H1 (cell line): ENCODE results near the gene ZMYND10. TPM values are rescaled to one million over a fixed set of nuclear protein-coding genes. Genes with fewer than 3 reads are reported as not detected.
A peak's percentile ranks its signal among the peaks of the same experiment; 100 is the strongest.

Source experiments
- CTCF ChIA-PET: fragments of 300-600 bp; sonication (Branson Sonifier 250); formaldehyde crosslinking; loops from one replicate; lab custom pipeline; 2021; ENCODE audit not compliant: partially characterized antibody; lab: Charles Lee
- POLR2A ChIA-PET: fragments of 300-600 bp; sonication (Branson Sonifier 250); formaldehyde crosslinking; loops from one replicate; lab custom pipeline; 2021; ENCODE audit warnings: inconsistent platforms; ENCODE audit not compliant: partially characterized antibody; lab: Charles Lee
- DNase-seq, 2 experiments: peaks; one replicate each; pipeline versions ENCODE4 v3.0.0 to v3.0.0-alpha.2; 2010 to 2022; ENCODE audit warnings: low spot score in 2 of 2, low read depth in 1 of 2, mixed read lengths in 1 of 2
- FAIRE-seq: peaks from 2 replicates; lab custom pipeline; 2011; peaks lifted over from hg19 to GRCh38; lab: Jason Lieb, UNC
- H2AFZ ChIP-seq: 2 replicates; pipeline ENCODE4 v1.8.1; 2012; ENCODE audit warnings: low read length, inconsistent platforms
- H2AK5ac ChIP-seq: 2 replicates; pipeline ENCODE4 v1.6.1; 2013; ENCODE audit warnings: low read depth, low read length
- H2BK120ac ChIP-seq: replicated peaks from 2 replicates; pipeline ENCODE3; 2013; ENCODE audit warnings: low read depth, low read length, inconsistent platforms
- H2BK12ac ChIP-seq: 2 replicates; pipeline ENCODE4 v1.6.1; 2013; ENCODE audit warnings: low read depth, low read length
- H2BK15ac ChIP-seq: 2 replicates; pipeline ENCODE4 v1.6.1; 2013; ENCODE audit warnings: low read length
- H2BK20ac ChIP-seq: 2 replicates; pipeline ENCODE4 v1.6.1; 2013; ENCODE audit warnings: low read length
- H2BK5ac ChIP-seq: 2 replicates; pipeline ENCODE4 v1.6.1; 2013; ENCODE audit warnings: low read depth, low read length
- H3K14ac ChIP-seq: 2 replicates; pipeline ENCODE4 v1.6.1; 2013; ENCODE audit warnings: inconsistent platforms; ENCODE audit not compliant: insufficient read length
- H3K18ac ChIP-seq: 2 replicates; pipeline ENCODE4 v1.6.1; 2013; ENCODE audit warnings: low read length; ENCODE audit errors: extremely low read depth
- H3K23ac ChIP-seq: 2 replicates; pipeline ENCODE4 v1.6.1; 2013; ENCODE audit warnings: inconsistent platforms; ENCODE audit not compliant: insufficient read length
- H3K23me2 ChIP-seq: 2 replicates; pipeline ENCODE4 v1.6.1; 2013; ENCODE audit warnings: low read depth, low read length
- H3K27ac ChIP-seq: 2 replicates; pipeline ENCODE4 v1.6.1; 2011; ENCODE audit warnings: low read depth, low read length, inconsistent platforms
- H3K27me3 ChIP-seq, 4 experiments: replicated peaks in 1 of 4; 1 replicate in 1 of 4; 2 replicates in 3 of 4; pipeline versions ENCODE4 v1.6.1 to v1.8.1; 2011 to 2013; ENCODE audit warnings: low read length in 3 of 4, mild to moderate bottlenecking in 3 of 4, inconsistent platforms in 2 of 4, mixed read lengths in 2 of 4, moderate library complexity in 1 of 4; ENCODE audit not compliant: control insufficient read depth in 3 of 4, insufficient read depth in 3 of 4; ENCODE audit errors: extremely low read depth in 1 of 4
- H3K36me3 ChIP-seq, 4 experiments: 2 replicates each; pipeline versions ENCODE4 v1.6.1 to v1.8.1; 2011 to 2013; ENCODE audit warnings: mild to moderate bottlenecking in 4 of 4, low read length in 3 of 4, moderate library complexity in 2 of 4, control low read depth in 1 of 4, inconsistent platforms in 1 of 4; ENCODE audit not compliant: insufficient read depth in 4 of 4, control insufficient read depth in 2 of 4
- H3K4ac ChIP-seq: replicated peaks from 2 replicates; pipeline ENCODE3; 2013; ENCODE audit warnings: low read length, low read depth, mixed read lengths, inconsistent platforms; ENCODE audit not compliant: insufficient read length
- H3K4me1 ChIP-seq, 4 experiments: replicated peaks in 1 of 4; 1 replicate in 1 of 4; 2 replicates in 3 of 4; pipeline versions ENCODE4 v1.6.1 to v1.8.1; 2011 to 2013; ENCODE audit warnings: low read length in 3 of 4, inconsistent platforms in 2 of 4, mixed read lengths in 1 of 4; ENCODE audit not compliant: insufficient read depth in 4 of 4, control insufficient read depth in 3 of 4
- H3K4me2 ChIP-seq, 2 experiments: 2 replicates each; pipeline versions ENCODE4 v1.6.1 to v1.8.1; 2011 to 2013; ENCODE audit warnings: low read depth in 2 of 2, low read length in 2 of 2, control low read depth in 1 of 2, inconsistent platforms in 1 of 2, mild to moderate bottlenecking in 1 of 2; ENCODE audit not compliant: insufficient read depth in 1 of 2
- H3K4me3 ChIP-seq, 4 experiments: fragments of 200-600, 300-600 bp in 1 of 4; sonication (generic), shearing (Covaris generic), sonication (Bioruptor Twin) in 1 of 4; 2 replicates each; pipeline versions ENCODE4 v1.5.1 to v1.8.1; 2011 to 2016; ENCODE audit warnings: low read length in 4 of 4, low read depth in 3 of 4, control low read depth in 2 of 4, inconsistent platforms in 2 of 4, mild to moderate bottlenecking in 2 of 4, mixed read lengths in 1 of 4, moderate library complexity in 1 of 4; ENCODE audit not compliant: insufficient read depth in 2 of 4; ENCODE audit errors: extremely low read depth in 1 of 4
- H3K56ac ChIP-seq: replicated peaks from 2 replicates; pipeline ENCODE3; 2013; ENCODE audit warnings: low read depth, mild to moderate bottlenecking, mixed read lengths, low read length, inconsistent platforms; ENCODE audit not compliant: insufficient read length
- H3K79me1 ChIP-seq: 2 replicates; pipeline ENCODE4 v1.6.1; 2013; ENCODE audit warnings: low read depth, low read length, control low read depth
- H3K79me2 ChIP-seq, 2 experiments: 2 replicates each; pipeline versions ENCODE4 v1.6.1 to v1.8.1; 2012 to 2013; ENCODE audit warnings: low read length in 2 of 2, mild to moderate bottlenecking in 2 of 2, inconsistent platforms in 1 of 2; ENCODE audit not compliant: insufficient read depth in 2 of 2, control insufficient read depth in 1 of 2
- H3K9ac ChIP-seq, 4 experiments: replicated peaks in 1 of 4; 1 replicate in 1 of 4; 2 replicates in 3 of 4; pipeline versions ENCODE4 v1.6.1 to v1.8.1; 2011 to 2013; ENCODE audit warnings: low read depth in 3 of 4, low read length in 3 of 4, control low read depth in 2 of 4, mild to moderate bottlenecking in 2 of 4, moderate library complexity in 2 of 4, inconsistent platforms in 1 of 4; ENCODE audit errors: extremely low read depth in 1 of 4
- H3K9me3 ChIP-seq, 2 experiments: 2 replicates each; pipeline versions ENCODE4 v1.6.1 to v1.8.1; 2012 to 2013; ENCODE audit warnings: mild to moderate bottlenecking in 2 of 2, moderate library complexity in 2 of 2, control low read depth in 1 of 2, inconsistent platforms in 1 of 2, low read depth in 1 of 2, low read length in 1 of 2, mixed read lengths in 1 of 2; ENCODE audit not compliant: insufficient read depth in 2 of 2
- H4K20me1 ChIP-seq, 2 experiments: replicated peaks in 1 of 2; 2 replicates each; pipeline versions ENCODE3 to v1.8.1; 2011 to 2013; ENCODE audit warnings: inconsistent platforms in 2 of 2, low read length in 2 of 2, mild to moderate bottlenecking in 1 of 2; ENCODE audit not compliant: insufficient read depth in 2 of 2, control insufficient read depth in 1 of 2
- H4K5ac ChIP-seq: 2 replicates; pipeline ENCODE4 v1.6.1; 2013; ENCODE audit warnings: low read length, low read depth, mixed read lengths, inconsistent platforms; ENCODE audit not compliant: insufficient read length
- H4K8ac ChIP-seq: 2 replicates; pipeline ENCODE4 v1.8.0; 2013; ENCODE audit warnings: mild to moderate bottlenecking, moderate library complexity, low read length, inconsistent platforms; ENCODE audit not compliant: insufficient read depth; ENCODE audit errors: extremely low read depth
- H4K91ac ChIP-seq: replicated peaks from 2 replicates; pipeline ENCODE3; 2013; ENCODE audit warnings: low read length, mixed read lengths, inconsistent platforms; ENCODE audit not compliant: insufficient read length
- ATF3 ChIP-seq: IDR thresholded peaks from 2 replicates; pipeline ENCODE4 v1.6.1; 2011; ENCODE audit warnings: low read depth, mild to moderate bottlenecking, low read length; ENCODE audit not compliant: insufficient read depth
- CBX5 ChIP-seq: fragments of 300-800, 300-1000 bp; sonication (generic); IDR thresholded peaks from 2 replicates; pipeline ENCODE4 v1.7.1; 2016; ENCODE audit warnings: antibody characterized with exemption, low read length, low read depth
- E2F6 ChIP-seq: IDR thresholded peaks from 2 replicates; pipeline ENCODE4 v1.6.1; 2012; ENCODE audit warnings: inconsistent platforms
- FOSL1 ChIP-seq: IDR thresholded peaks from 2 replicates; pipeline ENCODE4 v1.6.1; 2011; ENCODE audit warnings: mild to moderate bottlenecking, low read depth, low read length, moderate library complexity; ENCODE audit not compliant: insufficient read depth
- HDAC6 ChIP-seq: IDR thresholded peaks from one replicate; pipeline ENCODE4 v1.7.1; 2012; ENCODE audit warnings: low read depth, mild to moderate bottlenecking, inconsistent platforms, low read length, moderate library complexity
- NANOG ChIP-seq: IDR thresholded peaks from 2 replicates; pipeline ENCODE4 v1.6.1; 2011; ENCODE audit warnings: low read length, low read depth, mild to moderate bottlenecking, inconsistent platforms; ENCODE audit not compliant: insufficient read depth, poor library complexity, severe bottlenecking
- NRF1 ChIP-seq: IDR thresholded peaks from 2 replicates; pipeline ENCODE4 v1.6.1; 2011; ENCODE audit warnings: mild to moderate bottlenecking, low read depth, low read length, improper control_type of control experiment
- POU5F1 ChIP-seq: IDR thresholded peaks from 2 replicates; pipeline ENCODE4 v1.6.1; 2011; ENCODE audit warnings: low read depth, mild to moderate bottlenecking, low read length, moderate library complexity
- SP1 ChIP-seq: IDR thresholded peaks from 2 replicates; pipeline ENCODE4 v1.6.1; 2011; ENCODE audit warnings: low read depth, low read length
- SP4 ChIP-seq: IDR thresholded peaks from 2 replicates; pipeline ENCODE4 v1.6.1; 2012; ENCODE audit warnings: low read length, inconsistent platforms
- SRF ChIP-seq: IDR thresholded peaks from 2 replicates; pipeline ENCODE4 v1.6.1; 2011; ENCODE audit warnings: mild to moderate bottlenecking, low read depth, low read length, moderate library complexity
- SUZ12 ChIP-seq: fragments of 200-600 bp; sonication (generic); IDR thresholded peaks from 2 replicates; pipeline ENCODE4 v1.6.1; 2012; ENCODE audit warnings: mild to moderate bottlenecking, inconsistent platforms, low read length, moderate library complexity, mixed read lengths
- TBP ChIP-seq: IDR thresholded peaks from 2 replicates; pipeline ENCODE4 v1.6.1; 2011; ENCODE audit warnings: low read depth, low read length, improper control_type of control experiment
- TCF12 ChIP-seq: IDR thresholded peaks from 2 replicates; pipeline ENCODE4 v1.6.1; 2011; ENCODE audit warnings: low read depth, mild to moderate bottlenecking, low read length
- WGBS, 2 experiments: shearing (Covaris generic) in 1 of 2; methylation state at CpG; one replicate each; pipeline versions ENCODE4 v1.1.6 to v1.1.7; 2013 to 2015; ENCODE audit warnings: low lambda C conversion rate in 2 of 2, mixed read lengths in 2 of 2, inconsistent platforms in 1 of 2, low coverage in 1 of 2, missing lambda C conversion rate in 1 of 2; ENCODE audit not compliant: insufficient replicate concordance in 2 of 2, insufficient coverage in 1 of 2, insufficient read length in 1 of 2; ENCODE audit errors: extremely low coverage in 1 of 2, missing lambda C conversion rate in 1 of 2; 5-methylcytosine and 5-hydroxymethylcytosine counted together
- polyA plus RNA-seq, 7 experiments: library from polyadenylated mRNA; depleted of rRNA in 3 of 7; stranded (reverse) in 5 of 7; unstranded in 2 of 7; fragments of >200 nt in 5 of 7; fragments of 200-250 nt in 2 of 7; gene quantifications; 1 replicate in 5 of 7; 2 replicates in 1 of 7; 4 replicates in 1 of 7; pipeline versions ENCODE4 v1.2.1 to v1.2.3, GENCODE V29; 2011 to 2013; ENCODE audit warnings: missing spikeins in 2 of 7, mixed read lengths in 2 of 7
- total RNA-seq: library from RNA; stranded (reverse); fragmentation: NEBNext Ultra II Directional; extraction: Animal tissue kit (Norgen Biotek cat#: 25700); gene quantifications from 2 replicates; pipeline ENCODE4 v1.2.1, GENCODE V29; 2021

ZMYND10 gene
- total and polyA plus RNA-seq, 2 of the 8 experiments (the other 6 are each of a cell fraction or from before 2014, with no cell fraction given) = 0.56 to 0.79 TPM

GRCh38 chr3:50297384-50297775 lies 48.2 kb downstream of the ZMYND10 start:
- Histone ChIP-seq H3K4me2 (no peak overlapping the region), H2AK5ac (no peak overlapping the region), H3K27me3 (no peaks in the 10 kb centered on the region; a peak in 1 of 7 replicates), H4K91ac (no peak overlapping the region), H3K18ac (no peak overlapping the region), H3K4me3 (no peak overlapping the region), H2BK5ac (no peak overlapping the region), H2BK12ac (no peak overlapping the region), H3K4me1 (peaks cover 0 to 20% (median 8%) of the 10 kb centered on the region in 4 experiments; a peak in 5 of 7 replicates), H2BK20ac (no peak overlapping the region), H3K36me3 (no peaks in the 10 kb centered on the region), H2BK120ac (no peak overlapping the region), H3K9me3 (no peaks in the 10 kb centered on the region), H3K4ac (no peak overlapping the region), H3K14ac (no peak overlapping the region), H3K27ac (no peak overlapping the region), H4K20me1 (peaks cover 0 to 2% of the 10 kb centered on the region in 2 experiments), H4K8ac (peak overlapping the region; percentile 82), H3K23ac (no peak overlapping the region), H3K23me2 (peaks cover 8% of the 10 kb centered on the region; the same call in 1 of the 2 replicates), H3K56ac (no peak overlapping the region), H3K9ac (no peak overlapping the region), H2AFZ (no peak overlapping the region), H4K5ac (no peak overlapping the region), H2BK15ac (no peak overlapping the region), H3K79me2 (no peaks in the 10 kb centered on the region), H3K79me1 (no peaks in the 10 kb centered on the region)
- CTCF ChIA-PET = interaction anchor here (0.7 to 3.0 kb wide), 8 partner anchors 9 to 39 kb away, joined by 3 to 16 read pairs (median 3); partner anchors contain the start of gene LSMEM2
- DNase-seq = no peak
- POLR2A ChIA-PET = interaction anchor here (1.1 to 11.3 kb wide), 4 partner anchors 18 to 74 kb away, joined by 3 to 149 read pairs (median 3); partner anchors contain the start of genes HYAL2, LSMEM2 and TUSC2
- WGBS, 2 experiments = 88% methylated on average over 2 of the region's 2 CpGs; no CpG with 5 or more reads in 1 of the 2 experiments
- no peak for FAIRE-seq
- TF ChIP-seq SP1 (no peak), SP4 (no peak), CBX5 (no peak), POU5F1 (no peak), TBP (no peak), NANOG (no peak), E2F6 (no peak), NRF1 (no peak), HDAC6 (no peak), SUZ12 (no peak), SRF (no peak), TCF12 (no peak), FOSL1 (no peak), ATF3 (no peak)
